Calu3 (cell line): Measurements from ENCODE around the gene SEPTIN14. TPM values are rescaled to one million over a fixed set of nuclear protein-coding genes. Genes with fewer than 3 reads are reported as not detected.
"Not testable (repeated sequence)": the region's sequence is repeated elsewhere in the genome, so short reads cannot be mapped to it uniquely, and the experiment has no call there.

Experiments
- BruUV-seq: library from RNA; stranded (reverse); fragments of 400-500 nt; replicated peaks from 2 replicates; lab custom pipeline; 2021; lab: Mats Ljungman, UMichigan
- CTCF ChIA-PET: fragments of 300-600 bp; sonication (Branson Sonifier 250); formaldehyde crosslinking; loops from one replicate; lab custom pipeline; 2022; ENCODE audit warnings: antibody characterized with exemption; lab: Charles Lee
- DNase-seq: peaks from one replicate; pipeline ENCODE4 v3.0.0; 2022
- H3K27ac Mint-ChIP-seq: one replicate; pipeline ENCODE4 v1.8.0; 2022; ENCODE audit warnings: mixed read lengths; ENCODE audit not compliant: unreplicated experiment
- H3K27me3 Mint-ChIP-seq: one replicate; pipeline ENCODE4 v1.8.0; 2022; ENCODE audit warnings: mixed read lengths; ENCODE audit not compliant: unreplicated experiment
- H3K36me3 Mint-ChIP-seq: one replicate; pipeline ENCODE4 v1.8.0; 2022; ENCODE audit warnings: mild to moderate bottlenecking, moderate library complexity, mixed read lengths; ENCODE audit not compliant: insufficient read depth, unreplicated experiment
- H3K4me1 Mint-ChIP-seq: one replicate; pipeline ENCODE4 v1.8.0; 2022; ENCODE audit warnings: mild to moderate bottlenecking, low read depth, mixed read lengths; ENCODE audit not compliant: unreplicated experiment
- H3K4me3 Mint-ChIP-seq: one replicate; pipeline ENCODE4 v1.8.0; 2022; ENCODE audit warnings: mild to moderate bottlenecking, low read depth, moderate library complexity, mixed read lengths; ENCODE audit not compliant: unreplicated experiment
- H3K9me3 Mint-ChIP-seq: one replicate; pipeline ENCODE4 v1.8.0; 2022; ENCODE audit warnings: low read depth, mixed read lengths; ENCODE audit not compliant: unreplicated experiment
- intact Hi-C: fragments of 100-400 bp; cut with micrococcal nuclease; formaldehyde crosslinking; loops from one replicate; pipeline ENCODE4 v1.10.0; 2022; ENCODE audit not compliant: unreplicated experiment
- total RNA-seq: library from RNA; stranded (reverse); gene quantifications from 2 replicates; pipeline ENCODE4 v1.2.3, GENCODE V29; 2022
- TF ChIP-seq, protein P1 (sequence below): fragments of 200-600 bp; IDR thresholded peaks from one replicate; pipeline ENCODE4 v1.8.0; 2022; ENCODE audit warnings: antibody characterized with exemption; ENCODE audit not compliant: unreplicated experiment

Gene SEPTIN14
- total RNA-seq, 1 experiment from 2014 or later = not detected

DNA sequence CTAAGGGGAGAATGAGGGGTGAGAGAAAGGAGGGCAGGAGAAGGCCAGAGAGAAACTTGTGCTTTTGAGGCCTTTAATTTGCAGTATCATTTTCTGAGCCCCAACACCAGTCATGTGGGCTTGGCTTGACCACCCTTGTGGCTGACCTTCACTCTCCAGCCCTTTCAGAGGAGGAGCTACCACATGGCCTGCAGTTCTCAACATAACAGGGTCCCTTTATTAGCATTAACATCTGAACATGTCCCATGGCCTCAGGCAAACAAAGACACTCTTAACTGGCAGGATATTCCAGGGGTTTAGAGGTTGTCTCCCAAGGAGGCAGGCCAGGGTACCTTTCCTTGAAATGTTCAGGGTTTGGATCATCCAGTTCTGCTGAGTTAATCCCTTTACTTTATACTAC, 31.4 kb upstream of the SEPTIN14 start:
- DNase-seq = no peak
- no peak overlapping the region for H3K27ac Mint-ChIP-seq
- no peak overlapping the region for H3K4me3 Mint-ChIP-seq
- intact Hi-C loops = no loop called here
- TF ChIP-seq, protein P1, sequence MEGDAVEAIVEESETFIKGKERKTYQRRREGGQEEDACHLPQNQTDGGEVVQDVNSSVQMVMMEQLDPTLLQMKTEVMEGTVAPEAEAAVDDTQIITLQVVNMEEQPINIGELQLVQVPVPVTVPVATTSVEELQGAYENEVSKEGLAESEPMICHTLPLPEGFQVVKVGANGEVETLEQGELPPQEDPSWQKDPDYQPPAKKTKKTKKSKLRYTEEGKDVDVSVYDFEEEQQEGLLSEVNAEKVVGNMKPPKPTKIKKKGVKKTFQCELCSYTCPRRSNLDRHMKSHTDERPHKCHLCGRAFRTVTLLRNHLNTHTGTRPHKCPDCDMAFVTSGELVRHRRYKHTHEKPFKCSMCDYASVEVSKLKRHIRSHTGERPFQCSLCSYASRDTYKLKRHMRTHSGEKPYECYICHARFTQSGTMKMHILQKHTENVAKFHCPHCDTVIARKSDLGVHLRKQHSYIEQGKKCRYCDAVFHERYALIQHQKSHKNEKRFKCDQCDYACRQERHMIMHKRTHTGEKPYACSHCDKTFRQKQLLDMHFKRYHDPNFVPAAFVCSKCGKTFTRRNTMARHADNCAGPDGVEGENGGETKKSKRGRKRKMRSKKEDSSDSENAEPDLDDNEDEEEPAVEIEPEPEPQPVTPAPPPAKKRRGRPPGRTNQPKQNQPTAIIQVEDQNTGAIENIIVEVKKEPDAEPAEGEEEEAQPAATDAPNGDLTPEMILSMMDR = no peak
- peaks cover 19% of the 10 kb centered on the region for H3K9me3 Mint-ChIP-seq
- H3K27me3 Mint-ChIP-seq = no peaks in the 10 kb centered on the region
- H3K4me1 Mint-ChIP-seq = no peaks in the 10 kb centered on the region
- peaks cover 3% of the 10 kb centered on the region for H3K36me3 Mint-ChIP-seq
- CTCF ChIA-PET = no interaction called here
- BruUV-seq = no TSS peak

DNA sequence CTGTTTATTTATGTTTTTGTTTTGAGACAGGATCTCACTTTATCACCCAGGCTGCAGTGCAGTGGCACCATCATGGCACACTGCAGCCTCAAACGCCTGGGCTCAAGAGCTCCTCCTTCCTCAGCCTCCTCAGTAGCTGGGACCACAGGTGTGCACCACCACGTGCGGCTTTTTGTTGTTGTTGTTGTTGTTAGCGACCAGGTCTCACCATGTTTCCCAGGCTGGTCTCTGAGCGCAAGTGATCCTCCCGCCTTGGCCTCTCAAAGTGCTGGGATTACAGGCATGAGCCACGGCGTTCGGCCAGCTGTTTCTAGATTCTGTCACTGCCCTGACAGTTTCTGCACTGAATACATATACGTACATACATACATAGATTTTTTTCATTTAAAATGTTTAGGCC, 25.8 kb upstream of the SEPTIN14 start:
- BruUV-seq, H3K9me3 Mint-ChIP-seq, intact Hi-C loops, H3K27me3 Mint-ChIP-seq, H3K4me1 Mint-ChIP-seq: not testable (repeated sequence)
- peak; percentile 18 for DNase-seq
- Mint-ChIP-seq H3K36me3 (peaks cover 22% of the 10 kb centered on the region), H3K27ac (peak overlapping the region; percentile 86), H3K4me3 (peak overlapping the region; percentile 97)
- CTCF ChIA-PET = interaction anchor here (0.6 kb wide), 1 partner anchor 139 kb away, joined by 3 read pairs; no protein-coding TSS in a partner anchor

DNA sequence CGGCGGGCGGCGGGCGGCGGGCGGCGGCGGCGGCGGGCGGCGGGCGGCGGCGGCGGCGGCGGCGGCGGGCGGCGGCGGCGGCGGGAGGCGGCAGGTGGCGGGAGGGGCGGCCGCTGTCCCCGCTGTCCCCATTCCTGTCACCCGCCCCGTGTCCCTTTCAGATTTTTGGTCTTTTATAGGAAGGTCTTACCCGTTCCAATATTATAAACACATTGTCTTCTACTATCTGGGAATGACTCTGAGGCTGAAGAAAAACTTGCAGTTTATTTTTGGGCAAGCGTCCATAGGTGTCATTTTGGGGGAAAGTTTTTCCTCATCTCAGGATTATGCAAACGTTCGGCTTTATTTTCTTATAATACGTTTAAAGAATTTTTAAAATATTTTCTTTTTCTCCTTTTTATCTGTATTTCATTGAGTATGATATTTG, 25.3 kb upstream of the SEPTIN14 start:
- no peaks in the 10 kb centered on the region for H3K4me1 Mint-ChIP-seq
- TF ChIP-seq, protein P1 = no peak
- no TSS peak for BruUV-seq
- peak overlapping the region; percentile 97 for H3K4me3 Mint-ChIP-seq
- no peaks in the 10 kb centered on the region for H3K9me3 Mint-ChIP-seq
- peaks cover 22% of the 10 kb centered on the region for H3K36me3 Mint-ChIP-seq
- CTCF ChIA-PET = no interaction called here
- H3K27me3 Mint-ChIP-seq = no peaks in the 10 kb centered on the region
- intact Hi-C loops = no loop called here
- peak overlapping the region; percentile 86 for H3K27ac Mint-ChIP-seq
- DNase-seq = peak; percentile 20

DNA sequence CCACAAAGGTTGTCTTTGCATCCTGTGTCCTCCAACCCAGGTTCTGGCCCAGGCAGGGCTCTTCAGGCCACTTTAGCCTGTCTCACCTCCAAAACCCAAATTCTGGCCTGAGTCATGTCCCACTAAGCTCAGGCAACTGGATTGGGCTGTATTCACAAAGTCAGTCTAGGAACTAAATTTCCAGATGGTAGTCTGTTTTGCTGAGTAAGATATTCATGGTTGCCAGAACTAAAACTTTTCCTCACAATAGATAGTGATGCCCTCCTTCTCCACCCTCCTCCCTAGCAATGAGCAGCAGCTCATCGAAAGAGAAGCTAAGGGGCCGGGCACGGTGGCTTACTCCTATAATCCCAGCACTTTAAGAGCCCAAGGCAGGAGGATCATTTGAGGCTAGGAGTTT, 21.8 kb upstream of the SEPTIN14 start:
- Mint-ChIP-seq H3K36me3 (peaks cover 22% of the 10 kb centered on the region), H3K4me1 (no peaks in the 10 kb centered on the region), H3K4me3 (no peak overlapping the region), H3K9me3 (no peaks in the 10 kb centered on the region), H3K27me3 (no peaks in the 10 kb centered on the region), H3K27ac (no peak overlapping the region)
- CTCF ChIA-PET = interaction anchor here (0.6 kb wide), 1 partner anchor 56 kb away, joined by 4 read pairs; no protein-coding TSS in a partner anchor
- no peak for DNase-seq
- TF ChIP-seq, protein P1 = no peak
- no TSS peak for BruUV-seq
- intact Hi-C loops = no loop called here

DNA sequence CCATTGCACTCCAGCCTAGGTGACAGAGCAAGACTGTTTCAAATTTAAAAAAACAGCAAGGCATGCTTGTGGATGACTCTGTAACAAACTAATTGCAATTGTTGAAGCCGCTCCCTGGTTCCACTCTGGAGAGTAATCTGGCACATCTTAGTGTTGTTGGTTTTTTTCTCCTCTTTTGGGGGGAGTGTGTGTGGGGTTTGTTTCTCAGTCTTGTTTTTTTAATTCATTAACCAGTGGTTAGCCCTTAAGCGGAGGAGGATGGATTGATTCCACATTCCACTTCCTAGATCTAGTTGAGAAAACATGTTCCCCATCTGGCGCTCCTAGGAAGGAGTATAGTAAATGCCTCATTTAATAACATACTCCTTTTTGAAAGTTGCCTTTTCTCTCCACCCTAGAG, 16.1 kb upstream of the SEPTIN14 start:
- TF ChIP-seq, protein P1 = no peak
- Mint-ChIP-seq H3K4me3 (no peak overlapping the region), H3K9me3 (no peaks in the 10 kb centered on the region), H3K27me3 (no peaks in the 10 kb centered on the region), H3K27ac (no peak overlapping the region), H3K4me1 (no peaks in the 10 kb centered on the region), H3K36me3 (no peaks in the 10 kb centered on the region)
- intact Hi-C loops = no loop called here
- BruUV-seq = no TSS peak
- DNase-seq = no peak
- CTCF ChIA-PET = no interaction called here
